Retinal pigment epithelial cell (primary cell): Measurements from ENCODE around the gene CYP27A1.

ENCODE experiments used
- DNase-seq: peaks from one replicate; pipeline ENCODE4 v3.0.0-alpha.2; 2010; ENCODE audit warnings: low read depth
- H3K4me3 ChIP-seq: 2 replicates; pipeline ENCODE4 v1.5.1; 2011; ENCODE audit warnings: mild to moderate bottlenecking, low read length, control low read depth, moderate library complexity
- TF ChIP-seq, protein P1 (sequence below): conservative IDR thresholded peaks from 2 replicates; pipeline ENCODE4 v1.5.1; 2011; ENCODE audit warnings: low read depth, low read length, control low read depth, inconsistent platforms

The CYP27A1 gene

DNA sequence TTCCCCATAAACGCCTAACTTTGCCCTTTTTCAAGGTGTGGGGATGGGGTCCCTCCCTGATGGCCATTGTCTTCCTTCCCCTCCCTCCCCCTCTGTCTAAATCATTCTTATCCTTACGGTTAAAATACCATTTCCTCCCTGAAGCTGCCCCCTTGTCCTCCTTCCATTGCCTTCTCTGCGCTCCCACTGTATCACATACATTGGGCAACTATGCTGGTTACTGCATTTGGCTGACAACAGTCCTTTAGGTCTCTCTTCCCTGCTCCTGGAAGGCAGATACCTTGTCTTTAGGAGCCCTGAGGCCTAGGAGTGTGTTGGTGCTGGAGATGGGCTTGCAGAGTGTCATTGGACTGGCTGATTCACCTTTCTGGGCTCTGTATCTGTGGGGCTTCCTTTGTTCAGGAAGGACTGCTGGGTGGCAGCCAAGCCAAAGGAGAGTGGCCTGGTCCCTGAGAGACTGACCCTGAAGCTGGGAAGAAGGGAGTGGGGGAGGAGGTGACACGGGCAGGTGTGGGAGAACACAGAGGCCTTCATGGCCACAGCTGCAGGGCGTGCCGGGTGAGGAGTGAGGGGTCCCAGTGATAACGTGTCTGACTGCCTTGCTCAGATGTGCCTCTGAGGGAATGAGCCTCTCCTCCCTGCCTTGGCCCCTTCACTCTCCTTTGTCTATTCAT lies 79.8 kb downstream of the CYP27A1 start:
- no peak for DNase-seq
- TF ChIP-seq, protein P1, sequence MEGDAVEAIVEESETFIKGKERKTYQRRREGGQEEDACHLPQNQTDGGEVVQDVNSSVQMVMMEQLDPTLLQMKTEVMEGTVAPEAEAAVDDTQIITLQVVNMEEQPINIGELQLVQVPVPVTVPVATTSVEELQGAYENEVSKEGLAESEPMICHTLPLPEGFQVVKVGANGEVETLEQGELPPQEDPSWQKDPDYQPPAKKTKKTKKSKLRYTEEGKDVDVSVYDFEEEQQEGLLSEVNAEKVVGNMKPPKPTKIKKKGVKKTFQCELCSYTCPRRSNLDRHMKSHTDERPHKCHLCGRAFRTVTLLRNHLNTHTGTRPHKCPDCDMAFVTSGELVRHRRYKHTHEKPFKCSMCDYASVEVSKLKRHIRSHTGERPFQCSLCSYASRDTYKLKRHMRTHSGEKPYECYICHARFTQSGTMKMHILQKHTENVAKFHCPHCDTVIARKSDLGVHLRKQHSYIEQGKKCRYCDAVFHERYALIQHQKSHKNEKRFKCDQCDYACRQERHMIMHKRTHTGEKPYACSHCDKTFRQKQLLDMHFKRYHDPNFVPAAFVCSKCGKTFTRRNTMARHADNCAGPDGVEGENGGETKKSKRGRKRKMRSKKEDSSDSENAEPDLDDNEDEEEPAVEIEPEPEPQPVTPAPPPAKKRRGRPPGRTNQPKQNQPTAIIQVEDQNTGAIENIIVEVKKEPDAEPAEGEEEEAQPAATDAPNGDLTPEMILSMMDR = no peak

DNA sequence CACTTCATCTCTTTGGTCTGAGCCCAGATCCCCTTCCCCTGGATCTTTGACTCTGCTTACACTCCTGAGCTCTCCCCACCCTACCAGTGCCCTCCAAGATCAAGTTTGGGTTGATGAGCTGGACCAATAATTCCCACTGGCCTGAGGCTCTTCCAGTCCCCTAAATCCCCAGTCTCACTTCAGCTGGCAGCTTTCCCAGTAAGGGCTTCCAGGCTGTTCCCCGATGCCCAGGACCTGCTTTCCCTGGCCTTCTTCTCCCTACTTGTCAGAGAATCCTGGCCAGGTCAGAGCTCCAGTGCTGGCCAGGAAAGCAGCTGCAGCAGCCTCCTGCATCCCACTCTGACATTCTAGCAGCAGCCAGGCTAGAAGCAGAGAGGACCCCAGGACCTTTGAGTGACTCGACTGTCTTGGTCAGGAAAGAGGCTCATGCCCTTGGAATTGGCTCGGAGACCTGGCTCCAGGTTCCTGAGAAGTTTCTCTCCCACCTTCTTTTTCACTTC lies 81.1 kb downstream of the CYP27A1 start:
- H3K4me3 ChIP-seq = no peak overlapping the region
- no peak for DNase-seq
- TF ChIP-seq, protein P1 = no peak

More for the DNA sequence above, 79.8 kb downstream of the CYP27A1 start:
- H3K4me3 ChIP-seq = no peak overlapping the region
